Right atrium auricular region (tissue), 2 donors: Measurements from ENCODE around the gene REG4. TPM values are rescaled to one million over a fixed set of nuclear protein-coding genes. Genes with fewer than 3 reads are reported as not detected.

Experiments
- DNase-seq: peaks from one replicate; pipeline ENCODE4 v3.0.0-alpha.2; 2019; ENCODE audit warnings: low spot score
- H3K27ac ChIP-seq, 2 donors: fragments of 200-600 bp; sonication (generic); 1 replicate in 1 of 2; 2 replicates in 1 of 2; pipeline ENCODE4 v1.5.1; 2016 to 2019
- H3K27me3 ChIP-seq, 2 donors: fragments of 200-600 bp; sonication (generic); one replicate each; pipeline versions ENCODE4 v1.5.1 to v1.6.0; 2017 to 2019
- H3K36me3 ChIP-seq: fragments of 200-600 bp; sonication (generic); one replicate; pipeline ENCODE4 v1.5.1; 2016
- H3K4me1 ChIP-seq, 2 donors: fragments of 200-600 bp; sonication (generic); one replicate each; pipeline versions ENCODE4 v1.5.1 to v1.6.0; 2017 to 2019
- H3K4me3 ChIP-seq, 2 donors: fragments of 200-600 bp; sonication (generic); 1 replicate in 1 of 2; 2 replicates in 1 of 2; pipeline ENCODE4 v1.5.1; 2017 to 2019; ENCODE audit warnings: mild to moderate bottlenecking in 1 of 2, moderate library complexity in 1 of 2
- H3K9me3 ChIP-seq, 2 donors: fragments of 200-600 bp; sonication (generic); one replicate each; pipeline ENCODE4 v1.5.1; 2019
- total RNA-seq, 2 donors: library from RNA; depleted of rRNA; stranded (reverse); fragments of >200 nt; gene quantifications; one replicate each; pipeline ENCODE4 v1.1.0, GENCODE V29; 2016
- TF ChIP-seq, protein P1 (sequence below), 2 donors: fragments of 200-600 bp; sonication (generic); IDR thresholded peaks; one replicate each; pipeline ENCODE4 v1.5.1; 2019; ENCODE audit warnings: antibody characterized with exemption in 2 of 2

Gene REG4
- total RNA-seq, 2 donors from 2014 or later = not detected

DNA sequence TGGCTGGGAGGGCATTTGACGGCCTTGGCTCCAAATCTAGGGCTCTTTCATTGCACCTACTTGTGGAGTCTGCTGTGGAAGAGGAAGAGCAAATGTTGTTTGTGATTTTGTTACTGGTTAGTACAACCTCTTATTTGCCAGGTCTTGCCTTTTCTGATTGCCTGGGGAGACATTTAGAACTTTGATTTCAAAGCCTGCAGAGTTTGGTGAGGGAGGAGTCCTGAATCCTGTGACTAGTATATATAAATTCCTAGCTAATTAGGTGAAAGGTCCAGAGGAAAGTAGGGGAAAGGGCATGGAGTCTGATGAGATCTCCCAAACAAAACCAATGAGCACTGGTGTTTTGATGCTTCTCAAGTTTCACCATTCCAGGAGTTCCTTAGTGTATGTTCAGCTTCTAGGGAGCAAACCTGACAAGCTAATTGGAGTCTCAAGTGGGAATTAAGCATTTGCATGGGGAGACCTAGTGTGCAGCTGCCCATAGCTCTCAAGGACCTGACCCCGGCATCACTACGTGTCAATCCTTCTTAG lies 37.5 kb downstream of the REG4 start:
- Histone ChIP-seq H3K27me3 (no peaks in the 10 kb centered on the region), H3K9me3 (no peaks in the 10 kb centered on the region), H3K4me1 (peaks cover 0 to 21% of the 10 kb centered on the region in 2 donors), H3K36me3 (no peaks in the 10 kb centered on the region), H3K27ac (peak overlapping the region in 1 of 2 donors; percentile 78), H3K4me3 (no peak overlapping the region)
- TF ChIP-seq, protein P1, sequence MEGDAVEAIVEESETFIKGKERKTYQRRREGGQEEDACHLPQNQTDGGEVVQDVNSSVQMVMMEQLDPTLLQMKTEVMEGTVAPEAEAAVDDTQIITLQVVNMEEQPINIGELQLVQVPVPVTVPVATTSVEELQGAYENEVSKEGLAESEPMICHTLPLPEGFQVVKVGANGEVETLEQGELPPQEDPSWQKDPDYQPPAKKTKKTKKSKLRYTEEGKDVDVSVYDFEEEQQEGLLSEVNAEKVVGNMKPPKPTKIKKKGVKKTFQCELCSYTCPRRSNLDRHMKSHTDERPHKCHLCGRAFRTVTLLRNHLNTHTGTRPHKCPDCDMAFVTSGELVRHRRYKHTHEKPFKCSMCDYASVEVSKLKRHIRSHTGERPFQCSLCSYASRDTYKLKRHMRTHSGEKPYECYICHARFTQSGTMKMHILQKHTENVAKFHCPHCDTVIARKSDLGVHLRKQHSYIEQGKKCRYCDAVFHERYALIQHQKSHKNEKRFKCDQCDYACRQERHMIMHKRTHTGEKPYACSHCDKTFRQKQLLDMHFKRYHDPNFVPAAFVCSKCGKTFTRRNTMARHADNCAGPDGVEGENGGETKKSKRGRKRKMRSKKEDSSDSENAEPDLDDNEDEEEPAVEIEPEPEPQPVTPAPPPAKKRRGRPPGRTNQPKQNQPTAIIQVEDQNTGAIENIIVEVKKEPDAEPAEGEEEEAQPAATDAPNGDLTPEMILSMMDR (IDR thresholded peaks at IDR 0.05) = no peak
- DNase-seq = no peak

- Histone ChIP-seq H3K27me3 (no peaks in the 10 kb centered on the region), H3K27ac (peak overlapping the region in 1 of 2 donors; percentile 78), H3K4me3 (no peak overlapping the region), H3K36me3 (no peaks in the 10 kb centered on the region), H3K9me3 (no peaks in the 10 kb centered on the region), H3K4me1 (peaks cover 0 to 28% of the 10 kb centered on the region in 2 donors)
- TF ChIP-seq, protein P1 (IDR thresholded peaks at IDR 0.05) = no peak
- DNase-seq = no peak
Measured at GRCh38 chr1:119772298-119772697, 39.0 kb downstream of the REG4 start.

DNA sequence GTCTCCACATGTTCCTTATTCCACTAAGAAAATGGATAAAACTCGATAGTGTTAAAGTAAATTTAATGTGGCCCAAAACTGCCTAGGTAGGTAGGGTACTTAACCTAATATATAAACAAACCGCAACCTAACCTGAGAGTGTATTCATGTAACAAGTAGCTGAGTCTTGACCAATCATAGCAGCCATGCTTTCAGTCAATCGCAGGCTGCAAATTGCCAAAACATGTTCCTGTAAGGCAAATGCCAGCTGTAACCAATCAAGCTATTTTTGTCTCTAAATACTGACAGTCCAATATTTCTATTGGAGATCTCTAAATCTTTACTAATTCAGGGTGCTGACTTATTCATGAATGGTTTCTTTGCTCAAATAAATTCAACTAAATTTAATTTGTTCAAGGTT lies 39.5 kb downstream of the REG4 start:
- peaks cover 0 to 31% of the 10 kb centered on the region in 2 donors for H3K4me1 ChIP-seq
- no peaks in the 10 kb centered on the region for H3K9me3 ChIP-seq
- no peaks in the 10 kb centered on the region for H3K27me3 ChIP-seq
- no peak overlapping the region for H3K4me3 ChIP-seq
- H3K36me3 ChIP-seq = no peaks in the 10 kb centered on the region
- no peak overlapping the region for H3K27ac ChIP-seq
- TF ChIP-seq, protein P1 (IDR thresholded peaks at IDR 0.05) = no peak
- DNase-seq = no peak

GRCh38 chr1:119771016-119771415 lies 40.2 kb downstream of the REG4 start:
- TF ChIP-seq, protein P1 (IDR thresholded peaks at IDR 0.05) = no peak

DNA sequence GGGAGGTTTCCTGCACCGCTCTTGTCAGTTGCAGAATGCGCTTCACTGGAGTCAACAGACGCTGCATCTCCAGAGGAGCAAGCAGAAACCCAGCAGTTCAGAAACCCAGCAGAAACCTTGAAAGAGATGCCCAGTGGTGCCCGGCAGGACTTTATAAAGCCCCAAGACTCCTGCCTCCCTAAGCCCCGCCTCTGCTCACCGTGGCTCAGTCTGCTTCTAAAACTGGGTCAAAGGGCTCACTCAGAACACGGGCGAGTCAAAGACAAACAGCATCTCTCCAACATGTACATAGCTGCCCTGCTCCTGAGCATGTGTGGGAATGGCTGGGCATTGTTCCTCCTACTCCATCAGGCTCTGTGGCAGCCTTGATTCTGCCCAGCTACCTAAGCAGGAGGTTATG lies 42.5 kb downstream of the REG4 start, which contains the start of gene HMGCS2:
Gene HMGCS2 (minus strand): TSS at position 128 of the 400 bp plus-strand sequence. CDS start 61 bp downstream, at position 67.
- Histone ChIP-seq H3K27me3 (no peaks in the 10 kb centered on the region), H3K27ac (peak within 1 kb of the TSS in 1 of 2 donors; percentile 38), H3K9me3 (peaks cover 0 to 3% of the 10 kb centered on the region in 2 donors), H3K4me3 (peak within 1 kb of the TSS in 1 of 2 donors; percentile 21), H3K4me1 (peaks cover 0 to 39% of the 10 kb centered on the region in 2 donors), H3K36me3 (no peaks in the 10 kb centered on the region)
- DNase-seq = no peak
- TF ChIP-seq, protein P1 (IDR thresholded peaks at IDR 0.05) = no peak

More at GRCh38 chr1:119771016-119771415, 40.2 kb downstream of the REG4 start:
- no peaks in the 10 kb centered on the region for H3K9me3 ChIP-seq
- no peak overlapping the region for H3K27ac ChIP-seq
- H3K27me3 ChIP-seq = no peaks in the 10 kb centered on the region
- no peaks in the 10 kb centered on the region for H3K36me3 ChIP-seq
- no peak overlapping the region for H3K4me3 ChIP-seq
- H3K4me1 ChIP-seq = peaks cover 0 to 39% of the 10 kb centered on the region in 2 donors
- DNase-seq = no peak

DNA sequence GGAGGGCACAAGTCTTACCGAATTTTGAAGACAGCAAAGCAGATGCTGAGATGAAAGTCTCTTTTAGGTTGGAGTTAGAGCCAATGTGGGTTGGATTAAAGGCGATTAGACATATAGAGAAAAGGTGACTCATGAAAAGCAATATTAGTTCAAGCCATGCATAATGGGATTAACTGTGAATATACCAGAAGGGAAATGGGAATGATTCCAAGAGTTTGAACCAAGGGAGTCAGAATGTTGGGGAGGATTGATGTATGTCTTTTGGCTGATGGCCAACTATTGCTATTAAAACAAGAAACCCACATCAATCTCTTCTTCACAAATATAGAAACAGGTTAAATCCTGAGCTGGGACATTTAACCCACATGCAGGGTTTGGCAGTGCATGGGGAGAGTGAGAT lies 43.8 kb downstream of the REG4 start:
- no peak for DNase-seq
- no peaks in the 10 kb centered on the region for H3K36me3 ChIP-seq
- peak overlapping the region in 1 of 2 donors; percentile 73 for H3K27ac ChIP-seq
- H3K4me3 ChIP-seq = no peak overlapping the region
- TF ChIP-seq, protein P1 (IDR thresholded peaks at IDR 0.05) = no peak
- H3K9me3 ChIP-seq = peaks cover 0 to 3% of the 10 kb centered on the region in 2 donors
- H3K4me1 ChIP-seq = peaks cover 0 to 26% of the 10 kb centered on the region in 2 donors
- no peaks in the 10 kb centered on the region for H3K27me3 ChIP-seq
